GM12892 (cell line): ENCODE results near the gene ZSCAN5A.
"Not testable (repeated sequence)": the region's sequence is repeated elsewhere in the genome, so short reads cannot be mapped to it uniquely, and the experiment has no call there.

Source experiments
- POLR2A ChIP-seq: IDR thresholded peaks from 2 replicates; pipeline ENCODE4 v1.6.1; 2011; ENCODE audit warnings: low read depth, low read length, control low read depth
- POLR2AphosphoS5 ChIP-seq: IDR thresholded peaks from 2 replicates; pipeline ENCODE4 v1.6.1; 2011; ENCODE audit warnings: low read depth, low read length, control low read depth
- TAF1 ChIP-seq: IDR thresholded peaks from 2 replicates; pipeline ENCODE4 v1.6.1; 2011; ENCODE audit warnings: low read depth, mild to moderate bottlenecking, control low read depth, low read length, borderline replicate concordance

DNA sequence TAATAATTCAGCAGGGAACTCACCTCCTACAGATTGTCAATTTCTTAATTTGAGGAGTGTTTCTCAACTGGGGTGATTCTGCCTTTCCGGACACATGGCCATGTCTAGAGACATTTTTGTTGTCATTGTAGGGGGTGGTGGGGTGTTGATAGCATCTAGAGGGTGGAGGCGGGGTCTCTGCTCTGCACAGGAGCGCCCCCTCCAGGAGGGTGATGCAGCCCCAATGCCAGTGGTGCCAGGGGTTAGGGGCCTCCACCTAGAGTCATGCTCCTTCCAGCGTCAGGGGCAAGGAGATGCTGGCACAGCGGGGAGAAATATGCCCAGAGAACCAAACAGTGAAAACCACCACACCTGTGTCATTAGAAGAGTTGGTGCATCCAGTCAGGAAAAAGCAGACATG is 107.1 kb downstream of the ZSCAN5A start:
- not testable (repeated sequence) for TF ChIP-seq POLR2AphosphoS5, POLR2A, TAF1
